GM12878 (cell line): Measurements from ENCODE around the gene TANC1.

Experiments
- ATF3 ChIP-seq: IDR thresholded peaks from 2 replicates; pipeline ENCODE4 v1.6.1; 2011; ENCODE audit warnings: low read depth, mild to moderate bottlenecking, low read length, moderate library complexity, borderline replicate concordance; ENCODE audit errors: extremely low read depth
- BHLHE40 ChIP-seq, 2 experiments: fragments of 450-650 bp in 1 of 2; IDR thresholded peaks; 2 replicates each; pipeline ENCODE4 v1.6.1; 2011 to 2017; ENCODE audit warnings: low read depth in 2 of 2, borderline replicate concordance in 1 of 2, improper control_type of control experiment in 1 of 2, low read length in 1 of 2, mild to moderate bottlenecking in 1 of 2
- CTCF ChIP-seq, 3 experiments: IDR thresholded peaks in 2 of 3; conservative IDR thresholded peaks in 1 of 3; 2 replicates each; pipeline ENCODE4 v1.5.1; 2011; ENCODE audit warnings: low read depth in 3 of 3, low read length in 3 of 3, mild to moderate bottlenecking in 3 of 3, control low read depth in 2 of 3, moderate library complexity in 2 of 3, inconsistent platforms in 1 of 3, mixed read lengths in 1 of 3; ENCODE audit not compliant: control insufficient read depth in 2 of 3, insufficient read depth in 1 of 3; ENCODE audit errors: extremely low read depth in 1 of 3
- GABPA ChIP-seq: IDR thresholded peaks from 2 replicates; pipeline ENCODE4 v1.6.1; 2014; ENCODE audit warnings: antibody characterized with exemption, low read depth, mild to moderate bottlenecking, inconsistent platforms
- HDAC2 ChIP-seq: fragments of 200-600 bp; sonication (generic); IDR thresholded peaks from 2 replicates; pipeline ENCODE4 v1.6.1; 2017
- NR2C2 ChIP-seq: IDR thresholded peaks from 2 replicates; pipeline ENCODE4 v1.6.1; 2011; ENCODE audit warnings: borderline replicate concordance, low read depth; ENCODE audit not compliant: control insufficient read depth, insufficient read length
- RAD21 ChIP-seq: IDR thresholded peaks from 2 replicates; pipeline ENCODE4 v1.6.1; 2011; ENCODE audit warnings: mild to moderate bottlenecking, low read depth, low read length, moderate library complexity; ENCODE audit not compliant: insufficient read depth
- ZNF384 ChIP-seq: IDR thresholded peaks from 2 replicates; pipeline ENCODE4 v1.6.1; 2012; ENCODE audit warnings: low read depth, mild to moderate bottlenecking, low read length, improper control_type of control experiment, borderline replicate concordance

- TF ChIP-seq RAD21 (peak; percentile 44; the same call in 1 of the 2 replicates), GABPA (no peak), CTCF (IDR thresholded peaks at IDR 0.05 in 2 of 3, conservative IDR thresholded peaks at IDR 0.05 in 1 of 3; ENCODE audit: control insufficient read depth in 2 of 3, extremely low read depth in 1 of 3, insufficient read depth in 1 of 3, low read depth in 3 of 3, low read length in 3 of 3) (peak in 2 of 3 experiments; percentile 4 to 41; a peak in 1 of 6 replicates), HDAC2 (no peak), NR2C2 (no peak), BHLHE40 (IDR thresholded peaks at IDR 0.05; ENCODE audit: borderline replicate concordance in 1 of 2, low read depth in 2 of 2, low read length in 1 of 2) (no peak), ATF3 (no peak), ZNF384 (no peak)
These were observed 165.4 kb downstream of the TANC1 start for GRCh38 chr2:159133797-159134196.
